ENCODE measurements around the gene VSNL1.

VSNL1 gene

DNA sequence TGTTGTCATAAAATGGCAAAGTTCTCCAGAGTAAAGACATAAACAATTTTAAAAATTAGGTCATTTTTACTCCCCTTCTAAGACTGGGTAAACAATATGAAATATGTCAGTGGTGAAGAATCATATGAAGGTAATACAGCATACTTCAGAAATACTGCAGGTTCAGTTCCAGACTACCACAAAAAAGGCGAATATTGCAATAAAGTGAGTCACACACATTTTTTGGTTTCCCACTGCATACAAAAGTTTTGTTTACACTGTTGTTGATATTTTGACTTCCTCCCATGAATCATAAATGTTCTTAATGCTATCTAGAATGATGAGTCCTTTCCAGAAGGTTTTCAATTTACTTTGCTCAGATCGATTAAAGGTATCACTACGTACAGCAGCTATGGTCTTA lies 139.6 kb downstream of the VSNL1 start:
- no peak overlapping the region for H3K27ac ChIP-seq
- no peaks in the 10 kb centered on the region for H3K4me1 ChIP-seq
- no peaks in the 10 kb centered on the region for H3K27me3 ChIP-seq
- no peaks in the 10 kb centered on the region for H4K20me1 ChIP-seq
- H3K36me3 ChIP-seq = peaks cover 78% of the 10 kb centered on the region
- H3K4me3 ChIP-seq = no peak overlapping the region
- no peak overlapping the region for H3K4me2 ChIP-seq
- TF ChIP-seq Cebpa-rat (IDR thresholded peaks at IDR 0.05) = no peak
- H3K9me3 ChIP-seq = no peaks in the 10 kb centered on the region
- no peak overlapping the region for H3K9ac ChIP-seq

DNA sequence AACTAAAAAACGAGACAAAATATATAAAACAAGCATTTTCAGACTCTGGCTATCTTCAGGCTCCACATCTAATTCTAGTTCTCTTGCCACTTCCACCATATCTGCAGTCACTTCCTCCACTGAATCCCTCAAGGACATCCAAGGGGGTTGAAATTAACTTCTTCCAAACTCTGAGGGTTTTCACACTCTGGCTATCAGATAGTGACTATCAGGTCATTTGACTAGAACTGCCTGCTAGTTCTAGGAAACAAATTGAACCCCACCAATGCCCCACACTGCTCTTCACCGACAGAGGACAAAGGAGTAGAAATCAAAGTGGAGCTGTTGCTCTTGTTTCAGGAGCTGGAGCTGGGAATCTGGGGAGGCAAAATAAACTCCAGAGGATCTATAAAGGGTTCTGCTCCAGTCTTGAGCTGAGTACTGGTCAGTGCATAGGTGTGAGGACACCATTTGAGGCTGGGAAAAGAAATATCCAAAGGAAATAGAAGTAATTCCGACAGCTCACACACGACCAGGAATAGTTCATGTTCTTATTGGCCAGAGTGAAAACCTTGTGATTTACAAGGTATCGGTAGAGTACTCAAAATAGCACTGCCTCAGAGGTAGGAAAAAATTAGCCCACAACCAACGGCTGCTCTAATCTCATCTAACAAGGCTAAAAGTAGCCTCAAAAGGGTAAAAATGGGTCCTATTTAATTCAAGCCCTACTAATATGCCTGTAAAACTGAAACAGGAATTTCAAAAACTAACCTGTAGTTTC lies 141.8 kb downstream of the VSNL1 start:
- H3K36me3 ChIP-seq = peaks cover 77% of the 10 kb centered on the region

DNA sequence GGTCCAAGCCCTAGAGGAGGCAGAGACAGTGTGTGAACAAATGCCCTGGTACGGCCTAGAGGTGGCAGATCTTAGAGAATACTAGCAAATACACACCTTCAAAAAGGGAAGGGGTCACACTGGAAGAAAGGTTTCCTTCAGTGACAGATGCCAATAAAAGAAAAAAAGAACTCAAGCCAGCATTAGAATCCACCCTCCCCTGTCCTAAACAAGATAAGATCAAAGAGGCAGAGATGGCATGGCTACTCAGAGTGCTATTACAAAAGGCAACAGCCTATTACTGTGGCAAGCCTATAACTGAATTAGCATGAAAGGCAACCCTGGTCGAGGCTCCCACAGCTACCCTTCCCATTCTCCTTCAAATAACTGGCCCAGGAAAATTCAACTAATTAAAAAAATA lies 143.5 kb downstream of the VSNL1 start:
- H3K4me3 ChIP-seq = no peak overlapping the region
- H3K9me3 ChIP-seq = no peaks in the 10 kb centered on the region
- peaks cover 79% of the 10 kb centered on the region for H3K36me3 ChIP-seq
- no peak for TF ChIP-seq Cebpa-rat (IDR thresholded peaks at IDR 0.05)
- no peaks in the 10 kb centered on the region for H3K27me3 ChIP-seq
- H4K20me1 ChIP-seq = no peaks in the 10 kb centered on the region
- no peak overlapping the region for H3K4me2 ChIP-seq
- H3K27ac ChIP-seq = no peak overlapping the region
- H3K4me1 ChIP-seq = no peaks in the 10 kb centered on the region
- no peak overlapping the region for H3K9ac ChIP-seq

More for the DNA sequence above, 141.8 kb downstream of the VSNL1 start:
- no peaks in the 10 kb centered on the region for H3K4me1 ChIP-seq
- no peak overlapping the region for H3K9ac ChIP-seq
- H3K4me3 ChIP-seq = no peak overlapping the region
- no peak overlapping the region for H3K27ac ChIP-seq
- H3K9me3 ChIP-seq = no peaks in the 10 kb centered on the region
- no peak overlapping the region for H3K4me2 ChIP-seq
- no peak for TF ChIP-seq Cebpa-rat (IDR thresholded peaks at IDR 0.05)
- no peaks in the 10 kb centered on the region for H4K20me1 ChIP-seq
- no peaks in the 10 kb centered on the region for H3K27me3 ChIP-seq

DNA sequence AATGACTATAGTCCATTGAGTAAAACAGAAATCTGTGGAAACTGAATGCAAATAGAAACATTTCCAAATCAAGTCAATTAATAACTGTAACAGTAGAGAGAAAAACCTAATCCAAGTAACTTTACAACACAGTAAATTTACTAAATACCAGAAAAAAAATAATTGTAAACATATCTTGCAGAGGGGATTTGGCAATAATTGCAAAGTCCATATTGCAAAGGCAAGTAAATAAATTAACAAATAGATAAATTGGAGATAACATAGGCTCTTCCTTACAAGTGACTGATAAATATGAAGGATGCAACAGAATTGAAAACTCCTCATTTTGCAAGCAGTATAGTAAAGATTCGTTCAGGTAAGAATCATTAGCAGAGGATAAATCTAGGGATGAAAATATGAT lies 148.1 kb downstream of the VSNL1 start:
- Histone ChIP-seq H3K4me2 (no peak overlapping the region), H4K20me1 (no peaks in the 10 kb centered on the region), H3K27me3 (no peaks in the 10 kb centered on the region), H3K36me3 (peaks cover 73% of the 10 kb centered on the region), H3K9me3 (peaks cover 8% of the 10 kb centered on the region), H3K4me3 (no peak overlapping the region), H3K4me1 (no peaks in the 10 kb centered on the region), H3K27ac (no peak overlapping the region), H3K9ac (no peak overlapping the region)
- no peak for TF ChIP-seq Cebpa-rat (IDR thresholded peaks at IDR 0.05)

DNA sequence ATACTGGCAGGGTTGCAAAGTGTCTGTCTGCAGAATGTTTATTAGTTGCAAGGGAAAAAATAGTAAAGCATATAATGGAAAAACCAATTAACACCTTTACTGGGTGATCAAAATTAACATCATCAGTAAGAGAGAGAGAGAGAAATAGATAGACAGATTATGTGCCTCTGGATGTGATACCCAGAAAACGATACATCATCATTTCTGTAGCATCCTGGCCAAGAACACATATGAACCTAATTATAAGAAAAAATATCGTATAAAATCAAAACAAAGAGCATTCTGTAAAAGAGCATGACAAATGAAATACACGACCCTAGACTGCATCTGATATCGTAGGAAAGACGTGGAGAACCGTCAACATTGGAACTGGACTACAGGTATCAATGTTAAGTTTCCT lies 148.5 kb downstream of the VSNL1 start:
- H3K4me2 ChIP-seq = no peak overlapping the region
- H3K4me1 ChIP-seq = no peaks in the 10 kb centered on the region
- no peak overlapping the region for H3K27ac ChIP-seq
- no peak overlapping the region for H3K9ac ChIP-seq
- H3K36me3 ChIP-seq = peaks cover 73% of the 10 kb centered on the region
- no peak overlapping the region for H3K4me3 ChIP-seq
- peaks cover 11% of the 10 kb centered on the region for H3K9me3 ChIP-seq
- no peak for TF ChIP-seq Cebpa-rat (IDR thresholded peaks at IDR 0.05)
- no peaks in the 10 kb centered on the region for H3K27me3 ChIP-seq
- H4K20me1 ChIP-seq = no peaks in the 10 kb centered on the region

DNA sequence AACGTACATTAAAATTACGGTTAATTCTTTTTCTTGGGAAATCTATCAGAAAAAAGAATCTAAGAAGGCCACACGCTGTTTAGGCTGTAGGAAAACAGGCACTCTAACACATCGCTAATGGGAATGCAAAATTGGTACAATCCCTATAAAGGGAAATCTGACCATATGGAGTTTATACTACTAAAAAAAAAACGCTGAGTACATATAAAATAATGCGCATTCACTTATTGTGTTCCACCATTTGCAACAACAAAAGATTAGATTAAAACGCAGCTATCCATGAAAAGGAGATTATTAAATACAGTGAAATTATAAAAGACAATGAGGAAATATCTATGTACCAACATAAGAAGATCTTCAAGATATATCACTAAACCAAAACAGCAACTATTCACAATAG lies 150.3 kb downstream of the VSNL1 start:
- no peak for TF ChIP-seq Cebpa-rat (IDR thresholded peaks at IDR 0.05)
- Histone ChIP-seq H3K9me3 (peaks cover 11% of the 10 kb centered on the region), H3K27me3 (no peaks in the 10 kb centered on the region), H3K27ac (no peak overlapping the region), H4K20me1 (no peaks in the 10 kb centered on the region), H3K36me3 (peaks cover 82% of the 10 kb centered on the region), H3K4me1 (no peaks in the 10 kb centered on the region), H3K9ac (no peak overlapping the region), H3K4me3 (no peak overlapping the region), H3K4me2 (no peak overlapping the region)

All from BLaER1 (cell line).